ENCODE results near the gene GULP1. TPM values are rescaled to one million over a fixed set of nuclear protein-coding genes. Genes with fewer than 3 reads are reported as not detected.
A peak's percentile ranks its signal among the peaks of the same experiment; 100 is the strongest.

Gene GULP1
- total and polyA plus RNA-seq, 2 donors: 4.1 to 4.8 TPM

GRCh38 chr2:188345426-188345825 is 53.8 kb downstream of the GULP1 start:
- Histone ChIP-seq H3K4me3 (ENCODE audit: low read length in 2 of 2) (no peak overlapping the region), H3K36me3 (ENCODE audit: control insufficient read depth in 2 of 2, insufficient read depth in 2 of 2, low read length in 1 of 2) (no peaks in the 10 kb centered on the region), H3K4me1 (ENCODE audit: control insufficient read depth in 2 of 2, insufficient read depth in 2 of 2, low read length in 2 of 2) (no peaks in the 10 kb centered on the region), H3K27me3 (ENCODE audit: control insufficient read depth in 2 of 2, insufficient read depth in 1 of 2, low read length in 1 of 2) (no peaks in the 10 kb centered on the region), H3K9me3 (ENCODE audit: control insufficient read depth in 2 of 2, insufficient read depth in 1 of 2, low read length in 1 of 2) (no peaks in the 10 kb centered on the region), H3K27ac (ENCODE audit: low read depth in 1 of 2, low read length in 1 of 2) (no peak overlapping the region)
- no peak for DNase-seq (ENCODE audit: low read depth in 6 of 9, low spot score in 9 of 9)

GRCh38 chr2:188345831-188346458 is 54.3 kb downstream of the GULP1 start:
- Histone ChIP-seq H3K9me3 (ENCODE audit: control insufficient read depth in 2 of 2, insufficient read depth in 1 of 2, low read length in 1 of 2) (no peaks in the 10 kb centered on the region), H3K36me3 (ENCODE audit: control insufficient read depth in 2 of 2, insufficient read depth in 2 of 2, low read length in 1 of 2) (no peaks in the 10 kb centered on the region), H3K4me1 (ENCODE audit: control insufficient read depth in 2 of 2, insufficient read depth in 2 of 2, low read length in 2 of 2) (no peaks in the 10 kb centered on the region), H3K4me3 (ENCODE audit: low read length in 2 of 2) (no peak overlapping the region), H3K27ac (ENCODE audit: low read depth in 1 of 2, low read length in 1 of 2) (no peak overlapping the region), H3K27me3 (ENCODE audit: control insufficient read depth in 2 of 2, insufficient read depth in 1 of 2, low read length in 1 of 2) (no peaks in the 10 kb centered on the region)
- DNase-seq (ENCODE audit: low read depth in 6 of 9, low spot score in 9 of 9): no peak
- WGBS: 91% methylated on average over 3 of the region's 3 CpGs

DNA sequence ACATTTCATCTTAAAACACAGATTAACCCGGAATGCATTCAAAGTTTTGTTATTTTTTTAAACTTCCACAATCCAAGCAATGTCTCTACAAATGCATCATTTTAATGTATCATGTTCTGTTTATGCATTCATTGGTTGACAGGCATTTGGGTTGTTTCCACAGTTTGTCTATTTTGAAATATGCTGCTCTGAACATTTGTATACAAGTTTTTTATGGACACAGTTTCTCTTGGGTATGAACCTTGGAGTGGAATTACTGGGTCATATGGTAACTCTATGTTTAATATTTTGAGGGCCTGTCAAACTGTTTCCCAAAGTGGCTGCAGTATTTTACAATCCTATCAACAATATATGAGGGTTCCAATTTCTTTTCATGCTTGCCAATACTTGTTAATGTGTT is 57.3 kb downstream of the GULP1 start:
- H3K4me3 ChIP-seq (ENCODE audit: low read length in 2 of 2): no peak overlapping the region
- WGBS: 87% methylated on average over 1 of the region's 1 CpG
- H3K27ac ChIP-seq (ENCODE audit: low read depth in 1 of 2, low read length in 1 of 2): no peak overlapping the region
- H3K27me3 ChIP-seq (ENCODE audit: control insufficient read depth in 2 of 2, insufficient read depth in 1 of 2, low read length in 1 of 2): no peaks in the 10 kb centered on the region
- no peaks in the 10 kb centered on the region for H3K36me3 ChIP-seq (ENCODE audit: control insufficient read depth in 2 of 2, insufficient read depth in 2 of 2, low read length in 1 of 2)
- no peaks in the 10 kb centered on the region for H3K4me1 ChIP-seq (ENCODE audit: control insufficient read depth in 2 of 2, insufficient read depth in 2 of 2, low read length in 2 of 2)
- no peaks in the 10 kb centered on the region for H3K9me3 ChIP-seq (ENCODE audit: control insufficient read depth in 2 of 2, insufficient read depth in 1 of 2, low read length in 1 of 2)
- DNase-seq (ENCODE audit: low read depth in 6 of 9, low spot score in 9 of 9): no peak

- no peaks in the 10 kb centered on the region for H3K36me3 ChIP-seq (ENCODE audit: control insufficient read depth in 2 of 2, insufficient read depth in 2 of 2, low read length in 1 of 2)
- WGBS: 91% methylated on average over 5 of the region's 5 CpGs
- H3K9me3 ChIP-seq (ENCODE audit: control insufficient read depth in 2 of 2, insufficient read depth in 1 of 2, low read length in 1 of 2): no peaks in the 10 kb centered on the region
- no peak for DNase-seq (ENCODE audit: low read depth in 6 of 9, low spot score in 9 of 9)
- no peaks in the 10 kb centered on the region for H3K27me3 ChIP-seq (ENCODE audit: control insufficient read depth in 2 of 2, insufficient read depth in 1 of 2, low read length in 1 of 2)
- no peaks in the 10 kb centered on the region for H3K4me1 ChIP-seq (ENCODE audit: control insufficient read depth in 2 of 2, insufficient read depth in 2 of 2, low read length in 2 of 2)
- H3K27ac ChIP-seq (ENCODE audit: low read depth in 1 of 2, low read length in 1 of 2): no peak overlapping the region
- no peak overlapping the region for H3K4me3 ChIP-seq (ENCODE audit: low read length in 2 of 2)
Observed at GRCh38 chr2:188353282-188353681, 61.6 kb downstream of the GULP1 start.

DNA sequence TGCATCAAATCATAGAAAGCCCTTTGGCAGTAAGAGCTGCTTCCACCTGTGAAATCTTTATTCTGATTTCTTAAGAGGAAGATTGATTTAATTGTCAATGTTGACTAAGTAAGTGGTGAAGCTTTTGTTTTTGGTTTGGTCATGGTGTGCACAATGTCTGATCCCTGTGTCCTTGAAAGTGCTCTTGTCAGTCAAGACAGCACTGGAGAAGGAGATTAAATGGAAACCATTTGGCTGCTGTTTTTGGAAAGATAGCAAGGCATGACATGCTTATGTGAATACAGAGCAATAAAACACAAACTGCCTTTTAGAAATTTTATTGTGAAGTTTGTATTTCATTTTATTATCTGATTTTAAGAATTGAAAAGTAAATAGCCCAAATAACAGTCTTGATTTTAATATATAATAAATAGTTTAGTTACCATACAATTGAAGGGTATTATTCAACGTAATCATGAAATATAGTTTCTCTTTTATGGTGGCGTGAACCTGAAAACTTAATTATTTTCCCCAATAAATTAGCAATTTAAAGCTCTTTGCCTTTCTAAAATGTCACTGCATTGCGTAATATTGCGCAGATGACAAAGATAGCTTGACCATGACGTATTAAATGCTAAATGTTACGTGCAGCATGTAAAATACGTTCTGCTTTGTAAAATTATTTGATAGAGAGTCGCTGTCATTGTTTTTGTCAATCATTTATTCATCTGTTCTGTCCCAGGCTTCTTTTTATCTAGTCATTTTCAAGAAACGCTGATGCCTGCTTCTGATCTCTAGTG is 69.0 kb downstream of the GULP1 start:
- H3K36me3 ChIP-seq (ENCODE audit: control insufficient read depth in 2 of 2, insufficient read depth in 2 of 2, low read length in 1 of 2): no peaks in the 10 kb centered on the region
- no peaks in the 10 kb centered on the region for H3K27me3 ChIP-seq (ENCODE audit: control insufficient read depth in 2 of 2, insufficient read depth in 1 of 2, low read length in 1 of 2)
- no peak overlapping the region for H3K4me3 ChIP-seq (ENCODE audit: low read length in 2 of 2)
- no peaks in the 10 kb centered on the region for H3K4me1 ChIP-seq (ENCODE audit: control insufficient read depth in 2 of 2, insufficient read depth in 2 of 2, low read length in 2 of 2)
- 93% methylated on average over 9 of the region's 9 CpGs for WGBS
- DNase-seq (ENCODE audit: low read depth in 6 of 9, low spot score in 9 of 9): no peak
- no peaks in the 10 kb centered on the region for H3K9me3 ChIP-seq (ENCODE audit: control insufficient read depth in 2 of 2, insufficient read depth in 1 of 2, low read length in 1 of 2)
- H3K27ac ChIP-seq (ENCODE audit: low read depth in 1 of 2, low read length in 1 of 2): no peak overlapping the region

DNA sequence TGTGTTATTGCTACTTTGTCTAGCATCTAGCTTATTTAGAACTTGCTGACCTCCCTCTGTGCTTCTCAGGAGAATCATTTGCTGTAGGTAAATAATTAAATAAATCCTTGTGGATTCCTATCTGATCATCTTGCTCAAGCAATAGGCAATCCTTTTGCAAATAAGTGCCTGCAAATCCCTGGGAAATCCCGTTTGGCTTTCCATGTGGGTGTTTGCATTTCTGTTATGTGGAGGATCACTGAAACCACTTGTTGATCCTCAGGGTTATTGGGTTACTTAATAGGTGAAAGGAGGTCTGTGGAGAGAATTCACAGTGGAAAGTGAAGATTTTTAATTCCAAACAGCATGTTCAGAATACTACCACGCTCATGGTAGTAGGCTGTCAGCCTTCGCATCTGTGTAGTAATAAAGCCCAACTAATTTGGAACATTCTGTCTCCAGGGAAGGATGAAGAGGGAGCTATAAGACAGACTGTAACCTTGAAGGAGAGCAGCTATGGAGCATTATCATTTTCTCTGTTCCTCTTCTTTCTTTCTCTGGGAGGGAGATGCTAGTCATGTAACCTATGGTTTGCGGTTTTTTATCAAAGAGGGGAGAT is 72.5 kb downstream of the GULP1 start:
- Histone ChIP-seq H3K4me1 (ENCODE audit: control insufficient read depth in 2 of 2, insufficient read depth in 2 of 2, low read length in 2 of 2) (no peaks in the 10 kb centered on the region), H3K36me3 (ENCODE audit: control insufficient read depth in 2 of 2, insufficient read depth in 2 of 2, low read length in 1 of 2) (no peaks in the 10 kb centered on the region), H3K4me3 (ENCODE audit: low read length in 2 of 2) (no peak overlapping the region), H3K27ac (ENCODE audit: low read depth in 1 of 2, low read length in 1 of 2) (no peak overlapping the region), H3K9me3 (ENCODE audit: control insufficient read depth in 2 of 2, insufficient read depth in 1 of 2, low read length in 1 of 2) (no peaks in the 10 kb centered on the region), H3K27me3 (ENCODE audit: control insufficient read depth in 2 of 2, insufficient read depth in 1 of 2, low read length in 1 of 2) (no peaks in the 10 kb centered on the region)
- no peak for DNase-seq (ENCODE audit: low read depth in 6 of 9, low spot score in 9 of 9)
- WGBS: 90% methylated on average over 4 of the region's 4 CpGs

GRCh38 chr2:188365058-188365641 is 73.5 kb downstream of the GULP1 start:
- DNase-seq (ENCODE audit: low read depth in 6 of 9, low spot score in 9 of 9): no peak
- no peaks in the 10 kb centered on the region for H3K9me3 ChIP-seq (ENCODE audit: control insufficient read depth in 2 of 2, insufficient read depth in 1 of 2, low read length in 1 of 2)
- no peaks in the 10 kb centered on the region for H3K27me3 ChIP-seq (ENCODE audit: control insufficient read depth in 2 of 2, insufficient read depth in 1 of 2, low read length in 1 of 2)
- H3K4me3 ChIP-seq (ENCODE audit: low read length in 2 of 2): no peak overlapping the region
- no peaks in the 10 kb centered on the region for H3K4me1 ChIP-seq (ENCODE audit: control insufficient read depth in 2 of 2, insufficient read depth in 2 of 2, low read length in 2 of 2)
- no peak overlapping the region for H3K27ac ChIP-seq (ENCODE audit: low read depth in 1 of 2, low read length in 1 of 2)
- no peaks in the 10 kb centered on the region for H3K36me3 ChIP-seq (ENCODE audit: control insufficient read depth in 2 of 2, insufficient read depth in 2 of 2, low read length in 1 of 2)

DNA sequence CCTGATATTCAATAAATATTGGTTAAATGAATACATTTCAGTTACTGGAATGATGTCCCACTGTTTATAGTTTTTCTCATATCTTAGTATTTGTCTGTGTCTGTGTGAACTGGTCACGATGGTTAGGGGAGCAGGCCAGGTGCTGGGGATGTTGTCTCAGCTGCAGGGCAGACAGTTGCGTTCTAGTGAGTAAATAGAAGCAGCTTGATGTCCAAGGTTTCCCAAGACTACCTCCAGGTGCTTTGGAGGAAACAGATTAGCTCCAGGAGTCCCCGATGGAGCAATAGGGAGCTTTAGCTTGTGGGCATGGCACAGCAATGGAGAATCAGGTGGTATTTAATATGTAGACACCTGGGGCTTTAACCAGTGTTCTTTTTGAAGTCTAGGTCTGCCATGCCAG is 75.5 kb downstream of the GULP1 start:
- Histone ChIP-seq H3K4me3 (ENCODE audit: low read length in 2 of 2) (no peak overlapping the region), H3K27me3 (ENCODE audit: control insufficient read depth in 2 of 2, insufficient read depth in 1 of 2, low read length in 1 of 2) (no peaks in the 10 kb centered on the region), H3K27ac (ENCODE audit: low read depth in 1 of 2, low read length in 1 of 2) (no peak overlapping the region), H3K4me1 (ENCODE audit: control insufficient read depth in 2 of 2, insufficient read depth in 2 of 2, low read length in 2 of 2) (no peaks in the 10 kb centered on the region), H3K9me3 (ENCODE audit: control insufficient read depth in 2 of 2, insufficient read depth in 1 of 2, low read length in 1 of 2) (no peaks in the 10 kb centered on the region), H3K36me3 (ENCODE audit: control insufficient read depth in 2 of 2, insufficient read depth in 2 of 2, low read length in 1 of 2) (no peaks in the 10 kb centered on the region)
- DNase-seq (ENCODE audit: low read depth in 6 of 9, low spot score in 9 of 9): no peak
- WGBS: 91% methylated on average over 3 of the region's 3 CpGs

DNA sequence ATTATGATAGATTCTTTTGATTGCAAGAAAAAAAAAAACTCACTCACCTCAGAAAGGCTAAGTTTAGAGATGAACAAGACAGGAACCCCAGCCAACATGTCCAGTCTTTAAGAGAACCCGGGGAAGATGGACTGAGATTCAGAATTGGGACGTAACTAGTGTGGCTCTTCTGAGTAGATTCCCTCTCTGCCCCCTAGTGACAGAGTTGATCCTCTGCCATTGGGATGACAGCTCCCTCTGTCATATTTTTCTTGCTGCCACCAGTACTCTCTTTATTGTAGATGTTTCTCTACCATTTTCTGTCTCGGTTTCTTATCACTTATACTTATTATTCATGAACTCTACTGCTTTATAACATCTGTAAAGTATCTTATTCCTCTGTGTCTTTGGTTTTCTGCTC is 77.7 kb downstream of the GULP1 start:
- Histone ChIP-seq H3K36me3 (ENCODE audit: control insufficient read depth in 2 of 2, insufficient read depth in 2 of 2, low read length in 1 of 2) (no peaks in the 10 kb centered on the region), H3K4me1 (ENCODE audit: control insufficient read depth in 2 of 2, insufficient read depth in 2 of 2, low read length in 2 of 2) (no peaks in the 10 kb centered on the region), H3K27ac (ENCODE audit: low read depth in 1 of 2, low read length in 1 of 2) (no peak overlapping the region), H3K9me3 (ENCODE audit: control insufficient read depth in 2 of 2, insufficient read depth in 1 of 2, low read length in 1 of 2) (no peaks in the 10 kb centered on the region), H3K4me3 (ENCODE audit: low read length in 2 of 2) (no peak overlapping the region), H3K27me3 (ENCODE audit: control insufficient read depth in 2 of 2, insufficient read depth in 1 of 2, low read length in 1 of 2) (no peaks in the 10 kb centered on the region)
- 40% methylated on average over 3 of the region's 3 CpGs for WGBS
- DNase-seq (ENCODE audit: low read depth in 6 of 9, low spot score in 9 of 9): peak in 2 of 9 donors; percentile 13 to 14

All from thymus (tissue), 11 donors.